ENCODE results near the gene WIZ.

Gene WIZ

GRCh38 chr19:15379083-15379998, 70.4 kb downstream of the WIZ start, which contains the start of gene AKAP8:
AKAP8 (minus strand) TSS chr19:15379787; CDS start chr19:15379731, 56 bp downstream.
- peak; percentile 93 for DNase-seq (ENCODE audit: extremely low read depth, low read depth)
- H3K4me3 ChIP-seq (replicated peaks; ENCODE audit: low read depth, low read length): peak within 1 kb of the TSS; percentile 92
- no peak for TF ChIP-seq CTCF (IDR thresholded peaks at IDR 0.05; ENCODE audit: low read depth, low read length, missing control alignments)

- no peak for TF ChIP-seq CTCF (IDR thresholded peaks at IDR 0.05; ENCODE audit: low read depth, low read length, missing control alignments)
- H3K4me3 ChIP-seq (replicated peaks; ENCODE audit: low read depth, low read length): peak overlapping the region; percentile 92
- DNase-seq (ENCODE audit: extremely low read depth, low read depth): no peak
Observed at GRCh38 chr19:15378534-15379082, 71.1 kb downstream of the WIZ start.

GRCh38 chr19:15374796-15375440, 74.8 kb downstream of the WIZ start:
- H3K4me3 ChIP-seq (replicated peaks; ENCODE audit: low read depth, low read length): no peak overlapping the region
- TF ChIP-seq CTCF (IDR thresholded peaks at IDR 0.05; ENCODE audit: low read depth, low read length, missing control alignments): no peak
- no peak for DNase-seq (ENCODE audit: extremely low read depth, low read depth)

GRCh38 chr19:15374105-15374651, 75.6 kb downstream of the WIZ start:
- DNase-seq (ENCODE audit: extremely low read depth, low read depth): no peak
- no peak for TF ChIP-seq CTCF (IDR thresholded peaks at IDR 0.05; ENCODE audit: low read depth, low read length, missing control alignments)
- no peak overlapping the region for H3K4me3 ChIP-seq (replicated peaks; ENCODE audit: low read depth, low read length)

- no peak for DNase-seq (ENCODE audit: extremely low read depth, low read depth)
- no peak overlapping the region for H3K4me3 ChIP-seq (replicated peaks; ENCODE audit: low read depth, low read length)
- no peak for TF ChIP-seq CTCF (IDR thresholded peaks at IDR 0.05; ENCODE audit: low read depth, low read length, missing control alignments)
Observed at GRCh38 chr19:15373644-15374043, 76.1 kb downstream of the WIZ start.

- TF ChIP-seq CTCF (IDR thresholded peaks at IDR 0.05; ENCODE audit: low read depth, low read length, missing control alignments): no peak
- DNase-seq (ENCODE audit: extremely low read depth, low read depth): no peak
- no peak overlapping the region for H3K4me3 ChIP-seq (replicated peaks; ENCODE audit: low read depth, low read length)
Observed at GRCh38 chr19:15372891-15373301, 76.9 kb downstream of the WIZ start.
